ENCODE data around the gene SLC17A3. TPM values are rescaled to one million over a fixed set of nuclear protein-coding genes. Genes with fewer than 3 reads are reported as not detected.

Gene SLC17A3
- total RNA-seq, 4 donors from 2014 or later = not detected

GRCh38 chr6:25816252-25816651 lies 57.8 kb downstream of the SLC17A3 start:
- H3K36me3 ChIP-seq = no peaks in the 10 kb centered on the region
- TF ChIP-seq CTCF (IDR thresholded peaks at IDR 0.05) (no peak), POLR2A (IDR thresholded peaks at IDR 0.05) (no peak)

GRCh38 chr6:25815194-25815593 lies 58.8 kb downstream of the SLC17A3 start:
- H3K36me3 ChIP-seq = no peaks in the 10 kb centered on the region
- TF ChIP-seq POLR2A (IDR thresholded peaks at IDR 0.05) = no peak
- no peak for TF ChIP-seq CTCF (IDR thresholded peaks at IDR 0.05)

More at GRCh38 chr6:25816252-25816651, 57.8 kb downstream of the SLC17A3 start:
- Histone ChIP-seq H3K27me3 (no peaks in the 10 kb centered on the region), H3K27ac (no peak overlapping the region), H3K9me3 (no peaks in the 10 kb centered on the region), H3K4me3 (no peak overlapping the region), H3K4me1 (no peaks in the 10 kb centered on the region)
- no peak for DNase-seq
- intact Hi-C loops (cut with DNase I; ENCODE audit: low total_unique reads) = no loop called here

GRCh38 chr6:25804804-25805203 lies 69.2 kb downstream of the SLC17A3 start:
- intact Hi-C loops (cut with DNase I; ENCODE audit: low total_unique reads) = no loop called here
- Histone ChIP-seq H3K27me3 (no peaks in the 10 kb centered on the region), H3K4me1 (no peaks in the 10 kb centered on the region), H3K27ac (no peak overlapping the region), H3K36me3 (no peaks in the 10 kb centered on the region), H3K9me3 (no peaks in the 10 kb centered on the region), H3K4me3 (no peak overlapping the region)
- TF ChIP-seq CTCF (IDR thresholded peaks at IDR 0.05) (no peak), POLR2A (IDR thresholded peaks at IDR 0.05) (no peak)
- DNase-seq = no peak

More at GRCh38 chr6:25815194-25815593, 58.8 kb downstream of the SLC17A3 start:
- no peaks in the 10 kb centered on the region for H3K4me1 ChIP-seq
- H3K27ac ChIP-seq = no peak overlapping the region
- DNase-seq = no peak
- H3K4me3 ChIP-seq = no peak overlapping the region
- intact Hi-C loops (cut with DNase I; ENCODE audit: low total_unique reads) = no loop called here
- H3K9me3 ChIP-seq = no peaks in the 10 kb centered on the region
- H3K27me3 ChIP-seq = no peaks in the 10 kb centered on the region

- H3K4me1 ChIP-seq = no peaks in the 10 kb centered on the region
- intact Hi-C loops (cut with DNase I; ENCODE audit: low total_unique reads) = no loop called here
Observed at GRCh38 chr6:25801436-25801835, 72.6 kb downstream of the SLC17A3 start.

More at GRCh38 chr6:25801436-25801835, 72.6 kb downstream of the SLC17A3 start:
- Histone ChIP-seq H3K9me3 (no peaks in the 10 kb centered on the region), H3K27ac (no peak overlapping the region), H3K27me3 (no peaks in the 10 kb centered on the region), H3K36me3 (no peaks in the 10 kb centered on the region), H3K4me3 (no peak overlapping the region)
- DNase-seq = no peak
- TF ChIP-seq CTCF (IDR thresholded peaks at IDR 0.05) (no peak), POLR2A (IDR thresholded peaks at IDR 0.05) (no peak)

Other genes with a start within 250 kb of the SLC17A3 start
- gene SCGN, start 222.0 kb downstream of the SLC17A3 start, total RNA-seq = under 1 TPM in 1 of 4 donors, not detected in 3; 0.30 TPM
- gene SLC17A4, start 119.5 kb downstream of the SLC17A3 start, total RNA-seq = under 1 TPM in 1 of 4 donors, not detected in 3; under 0.01 TPM
- not detected for gene SLC17A1, start 42.2 kb downstream of the SLC17A3 start, total RNA-seq
- not detected for gene SLC17A2, start 56.4 kb upstream of the SLC17A3 start, total RNA-seq
- gene TRIM38, start 88.6 kb upstream of the SLC17A3 start, total RNA-seq = 10 to 100 TPM in 3 of 4 donors, 1 to 10 TPM in 1; 9.1 to 18.5 (median 10.6) TPM
- 1 to 10 TPM; 1.2 to 8.4 (median 6.2) TPM for gene HFE, start 213.2 kb upstream of the SLC17A3 start, total RNA-seq

All from uterus (tissue), 4 donors.